ENCODE results near the gene KLHDC8A. TPM values are rescaled to one million over a fixed set of nuclear protein-coding genes. Genes with fewer than 3 reads are reported as not detected.
A peak's percentile ranks its signal among the peaks of the same experiment; 100 is the strongest.

The KLHDC8A gene
- total RNA-seq, 3 donors from 2014 or later, result 0.17 to 1.8 (median 0.78) TPM

GRCh38 chr1:205321959-205322283 lies 34.8 kb downstream of the KLHDC8A start:
- no peak for TF ChIP-seq CTCF (IDR thresholded peaks at IDR 0.05)
- ATAC-seq (no peak), DNase-seq (no peak)
- intact Hi-C loops (cut with DNase I, micrococcal nuclease), result no loop called here
- Histone ChIP-seq H3K9me3 (no peaks in the 10 kb centered on the region), H3K4me1 (ENCODE audit: low read depth) (peaks cover 28% of the 10 kb centered on the region), H3K36me3 (ENCODE audit: low read depth) (no peaks in the 10 kb centered on the region), H3K4me3 (no peak overlapping the region)

- Histone ChIP-seq H3K4me3 (peak within 1 kb of the TSS; percentile 83), H3K36me3 (ENCODE audit: low read depth) (no peaks in the 10 kb centered on the region), H3K4me1 (ENCODE audit: low read depth) (peaks cover 34% of the 10 kb centered on the region), H3K9me3 (no peaks in the 10 kb centered on the region)
- DNase-seq, result peak; percentile 98
- ATAC-seq, result peak; percentile 76
- intact Hi-C loops (cut with DNase I, micrococcal nuclease), result no loop called here
- no peak for TF ChIP-seq CTCF (IDR thresholded peaks at IDR 0.05)
These were observed 35.4 kb downstream of the KLHDC8A start, which contains the start of gene NUAK2 for GRCh38 chr1:205321162-205321958. Gene NUAK2 (minus strand): TSS chr1:205321745. CDS start chr1:205321628, 117 bp downstream.

- Histone ChIP-seq H3K36me3 (ENCODE audit: low read depth) (no peaks in the 10 kb centered on the region), H3K4me3 (no peak overlapping the region), H3K9me3 (no peaks in the 10 kb centered on the region), H3K4me1 (ENCODE audit: low read depth) (peaks cover 47% of the 10 kb centered on the region)
- intact Hi-C loops (cut with DNase I, micrococcal nuclease), result no loop called here
- DNase-seq (peak; percentile 83 to 93 (median 86)), ATAC-seq (peak; percentile 67)
- no peak for TF ChIP-seq CTCF (IDR thresholded peaks at IDR 0.05)
These were observed 37.4 kb downstream of the KLHDC8A start for GRCh38 chr1:205319081-205320018.

GRCh38 chr1:205318231-205318991 lies 38.3 kb downstream of the KLHDC8A start:
- Histone ChIP-seq H3K9me3 (no peaks in the 10 kb centered on the region), H3K36me3 (ENCODE audit: low read depth) (no peaks in the 10 kb centered on the region), H3K4me3 (no peak overlapping the region), H3K4me1 (ENCODE audit: low read depth) (peaks cover 56% of the 10 kb centered on the region)
- DNase-seq (peak; percentile 64 to 71 (median 69)), ATAC-seq (peak; percentile 15)
- intact Hi-C loops (cut with DNase I, micrococcal nuclease), result no loop called here
- no peak for TF ChIP-seq CTCF (IDR thresholded peaks at IDR 0.05)

- Histone ChIP-seq H3K9me3 (no peaks in the 10 kb centered on the region), H3K4me3 (no peak overlapping the region), H3K4me1 (ENCODE audit: low read depth) (peaks cover 64% of the 10 kb centered on the region), H3K36me3 (ENCODE audit: low read depth) (no peaks in the 10 kb centered on the region)
- intact Hi-C loops (cut with DNase I, micrococcal nuclease), result no loop called here
- TF ChIP-seq CTCF (IDR thresholded peaks at IDR 0.05), result no peak
- ATAC-seq, result peak; percentile 54
- DNase-seq, result peak; percentile 93 to 95 (median 94)
These were observed 39.3 kb downstream of the KLHDC8A start for GRCh38 chr1:205317311-205317917.
